Activated gamma-delta T cell treated with Interleukin-2 at 50 U/mL for 16 hours (primary cell): Measurements from ENCODE around the gene IER5L.
A peak's percentile ranks its signal among the peaks of the same experiment; 100 is the strongest.
"Not testable (repeated sequence)": the region's sequence is repeated elsewhere in the genome, so short reads cannot be mapped to it uniquely, and the experiment has no call there.

Source experiments
- DNase-seq: peaks from one replicate; pipeline ENCODE4 v3.0.0-alpha.2; 2020

Gene IER5L

DNA sequence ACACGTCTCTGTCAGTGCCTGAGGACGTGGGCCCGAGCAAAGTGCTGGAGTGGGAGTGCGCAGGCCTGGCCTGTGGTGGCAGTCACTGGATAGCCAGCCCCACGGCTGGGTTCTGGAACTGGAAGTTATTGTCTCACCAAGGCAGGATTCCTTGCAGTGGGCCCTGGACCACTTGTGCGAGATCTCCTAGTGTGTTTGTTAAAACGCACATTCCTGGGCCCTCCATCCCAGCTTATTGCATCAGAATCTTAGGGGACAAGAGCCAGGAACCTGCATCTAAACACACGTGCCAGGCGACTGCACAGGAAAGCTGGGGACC lies 40.0 kb downstream of the IER5L start:
- DNase-seq: no peak

DNA sequence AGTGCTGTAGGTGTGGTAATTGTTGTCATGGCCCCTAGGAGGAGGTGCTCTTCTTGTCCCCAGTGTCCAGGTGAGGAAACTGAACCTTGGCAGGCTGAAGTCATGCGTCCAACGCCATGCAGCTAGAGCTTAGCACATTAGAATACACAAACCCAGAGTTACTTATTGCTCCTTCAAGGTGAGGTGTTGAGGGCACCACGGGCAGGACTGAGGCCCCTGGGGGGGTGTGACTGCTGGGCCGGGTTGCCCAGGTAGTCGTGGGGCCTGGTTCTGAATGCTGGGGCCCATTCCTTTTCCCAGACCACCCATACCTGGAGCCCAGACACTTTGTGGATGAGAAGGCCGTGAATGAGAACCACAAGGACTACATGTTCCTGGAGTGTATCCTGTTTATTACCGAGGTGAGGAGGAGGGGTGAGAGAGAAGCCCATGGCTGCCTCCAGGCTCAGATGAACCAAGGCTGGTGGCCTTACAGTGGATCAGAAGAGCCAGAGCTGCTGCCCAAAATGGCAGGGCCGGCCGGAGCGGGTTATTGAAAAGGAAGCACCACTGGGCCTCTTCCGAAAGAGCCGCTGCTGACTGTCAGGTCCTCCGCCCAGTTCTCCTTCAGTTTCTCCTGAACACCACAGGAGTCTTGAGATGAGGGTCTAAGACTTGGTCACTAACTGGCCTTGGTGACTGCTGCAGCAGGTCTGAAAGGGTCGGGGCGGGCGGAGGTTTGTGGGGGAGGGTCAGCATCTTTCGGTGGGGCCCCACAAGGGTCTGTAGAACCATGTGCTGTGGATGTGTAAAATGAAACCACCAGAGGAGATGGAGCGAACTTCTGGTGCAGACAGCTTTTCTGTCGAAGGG lies 40.5 kb downstream of the IER5L start:
- no peak for DNase-seq

DNA sequence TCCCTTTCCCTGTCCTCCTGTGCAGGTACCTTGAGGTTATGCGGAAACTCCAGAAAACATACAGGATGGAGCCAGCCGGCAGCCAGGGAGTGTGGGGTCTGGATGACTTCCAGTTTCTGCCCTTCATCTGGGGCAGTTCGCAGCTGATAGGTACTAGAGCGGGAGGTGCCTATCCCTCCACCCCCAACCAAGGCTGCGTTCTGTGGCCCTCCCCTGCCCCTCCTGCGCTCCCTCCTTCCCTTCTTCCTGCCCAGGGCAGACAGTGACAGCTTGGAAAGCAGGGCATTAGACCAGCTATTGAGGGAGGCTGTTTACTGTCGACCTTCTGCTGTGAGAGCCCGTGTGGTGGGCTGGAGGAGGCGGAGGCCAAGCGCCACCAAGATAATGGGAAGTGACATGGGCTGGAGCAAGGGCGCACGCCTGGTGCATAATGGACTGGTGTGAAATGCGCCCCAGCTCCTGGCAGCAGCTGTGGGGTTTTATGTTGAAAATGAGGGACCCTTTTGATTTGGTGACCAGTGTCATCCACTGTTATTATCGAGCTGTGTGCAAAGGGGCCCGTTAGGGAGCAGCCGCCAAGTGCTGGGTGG lies 41.5 kb downstream of the IER5L start:
- no peak for DNase-seq

DNA sequence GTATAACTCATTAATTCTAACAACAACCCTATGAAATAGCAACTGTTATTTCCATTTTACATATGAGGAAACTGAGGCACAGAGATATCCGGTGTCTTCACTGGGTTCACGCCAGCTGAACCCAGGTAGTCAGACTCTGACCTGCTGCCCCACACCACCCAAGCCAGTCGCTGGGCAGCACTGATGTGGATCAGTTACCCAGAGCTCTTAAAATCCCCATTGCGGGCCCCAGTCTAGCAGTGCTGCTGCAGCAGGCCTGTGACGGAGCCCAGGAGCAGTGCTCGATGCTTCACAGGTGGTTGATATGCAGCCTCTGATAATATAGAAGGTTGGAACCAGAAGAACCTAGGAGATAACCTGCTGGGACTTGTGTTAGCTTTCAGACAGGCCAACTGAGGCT lies 42.6 kb downstream of the IER5L start:
- DNase-seq: no peak

DNA sequence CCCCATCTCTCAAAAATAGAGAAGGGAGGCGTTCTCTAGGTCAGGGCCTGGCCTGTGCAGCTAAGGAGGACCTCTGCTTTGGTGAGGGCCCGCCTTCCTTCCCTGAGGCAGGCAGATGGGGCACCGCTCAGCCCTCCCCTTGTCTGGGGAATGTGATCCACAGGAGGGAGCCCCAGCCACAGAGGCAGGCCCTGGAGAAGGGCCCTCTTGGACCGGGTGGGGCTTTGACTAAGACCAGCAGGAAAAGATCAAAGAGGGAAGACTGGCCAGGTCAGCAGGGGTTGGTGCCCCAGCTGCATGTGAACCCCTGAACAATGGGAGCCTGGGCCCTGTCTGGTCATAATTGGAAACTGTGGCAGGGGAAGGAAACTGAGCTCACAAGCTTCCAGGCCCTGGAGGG lies 45.0 kb downstream of the IER5L start:
- DNase-seq: no peak

DNA sequence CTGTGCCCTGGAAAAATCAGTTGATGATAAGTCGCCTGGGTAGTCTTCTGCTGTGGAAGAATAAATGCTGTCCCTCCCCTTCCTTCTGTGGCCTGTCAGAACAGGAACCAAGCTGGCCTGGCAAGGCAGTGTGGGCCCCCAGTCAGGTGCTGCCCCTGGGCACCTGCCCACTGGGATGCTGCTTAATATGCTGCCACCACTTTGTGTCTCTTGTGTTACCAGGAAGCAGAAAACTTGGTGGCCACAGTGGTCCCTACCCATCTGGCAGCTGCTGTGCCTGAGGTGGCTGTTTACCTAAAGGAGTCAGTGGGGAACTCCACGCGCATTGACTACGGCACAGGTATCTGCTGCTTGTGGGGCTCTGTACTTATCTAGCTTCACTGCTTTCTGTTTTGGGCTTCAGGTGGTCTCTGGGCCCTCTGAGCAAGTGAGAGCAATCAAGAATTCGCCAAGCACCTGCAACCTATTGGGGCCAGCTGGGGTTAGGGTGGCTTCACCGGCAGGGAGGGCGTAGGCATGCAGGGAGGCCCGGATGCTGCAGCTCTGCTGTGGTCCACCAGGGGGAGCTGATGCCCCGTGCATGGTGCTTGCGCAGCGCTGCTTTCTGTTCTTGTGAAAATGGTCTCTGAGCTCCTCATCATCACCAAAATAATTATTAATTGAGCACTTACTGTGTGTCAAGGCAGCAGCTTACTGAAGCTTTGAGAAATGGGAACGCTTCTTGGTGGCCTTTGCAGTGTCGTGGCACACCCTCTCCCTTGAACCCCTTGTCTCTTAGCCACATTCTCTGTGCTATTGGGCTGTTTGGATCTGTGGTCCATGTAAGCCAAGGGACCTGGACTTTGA lies 46.5 kb downstream of the IER5L start:
- peak; percentile 87 for DNase-seq

DNA sequence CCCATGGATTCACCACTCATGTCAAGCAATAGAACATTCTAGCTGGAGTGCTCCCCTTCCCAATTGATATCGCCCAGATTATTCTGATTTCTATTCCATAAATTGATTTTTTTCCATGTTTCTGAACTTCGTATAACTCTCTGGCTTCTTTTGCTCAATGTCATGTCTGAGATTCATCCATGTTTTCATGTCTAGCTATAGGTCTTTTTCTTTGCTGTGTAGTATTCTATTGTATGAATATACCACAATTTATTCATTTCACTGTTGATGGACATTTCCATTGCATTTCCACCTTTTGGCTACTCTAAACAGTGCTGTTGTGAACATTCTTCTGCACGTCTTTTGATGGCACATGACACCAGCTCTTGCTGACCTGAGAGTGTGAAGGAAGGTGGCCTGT lies 47.3 kb downstream of the IER5L start:
- DNase-seq: no peak

DNA sequence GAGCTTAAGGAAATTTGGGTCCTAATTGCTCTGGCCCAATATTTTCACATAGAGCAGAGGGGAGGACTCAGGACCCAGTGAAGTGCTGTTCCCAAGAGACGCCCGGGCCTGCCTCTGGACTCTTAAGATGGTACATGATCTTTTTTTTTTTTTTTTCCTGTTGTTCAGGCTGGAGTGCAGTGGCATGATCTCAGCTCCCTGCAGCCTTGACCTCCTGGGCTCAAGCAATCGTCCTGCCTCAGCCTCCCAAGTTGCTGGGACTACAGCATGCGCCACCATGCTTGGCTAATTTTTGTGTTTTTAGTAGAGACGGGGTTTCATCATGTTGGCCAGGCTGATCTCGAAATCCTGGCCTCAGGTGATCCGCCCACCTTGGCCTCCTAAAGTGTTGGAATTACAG lies 47.8 kb downstream of the IER5L start:
- DNase-seq: not testable (repeated sequence)

DNA sequence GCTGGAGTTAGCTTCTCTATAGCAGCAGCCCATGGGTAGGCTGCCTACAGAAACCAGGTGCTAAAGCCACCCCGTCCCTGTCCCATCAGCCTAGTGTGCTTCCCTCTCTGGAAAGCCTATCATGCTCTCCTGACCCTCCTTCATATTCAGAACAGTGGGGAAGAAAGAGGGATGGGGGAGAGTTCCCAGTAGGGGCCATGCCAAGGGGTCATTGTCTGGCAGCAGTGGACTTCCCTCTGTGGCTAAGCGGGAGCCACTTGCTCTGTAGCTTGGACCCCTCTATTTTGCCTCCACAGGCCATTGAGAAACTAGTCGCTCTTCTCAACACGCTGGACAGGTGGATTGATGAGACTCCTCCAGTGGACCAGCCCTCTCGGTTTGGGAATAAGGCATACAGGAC lies 49.4 kb downstream of the IER5L start:
- DNase-seq: no peak

DNA sequence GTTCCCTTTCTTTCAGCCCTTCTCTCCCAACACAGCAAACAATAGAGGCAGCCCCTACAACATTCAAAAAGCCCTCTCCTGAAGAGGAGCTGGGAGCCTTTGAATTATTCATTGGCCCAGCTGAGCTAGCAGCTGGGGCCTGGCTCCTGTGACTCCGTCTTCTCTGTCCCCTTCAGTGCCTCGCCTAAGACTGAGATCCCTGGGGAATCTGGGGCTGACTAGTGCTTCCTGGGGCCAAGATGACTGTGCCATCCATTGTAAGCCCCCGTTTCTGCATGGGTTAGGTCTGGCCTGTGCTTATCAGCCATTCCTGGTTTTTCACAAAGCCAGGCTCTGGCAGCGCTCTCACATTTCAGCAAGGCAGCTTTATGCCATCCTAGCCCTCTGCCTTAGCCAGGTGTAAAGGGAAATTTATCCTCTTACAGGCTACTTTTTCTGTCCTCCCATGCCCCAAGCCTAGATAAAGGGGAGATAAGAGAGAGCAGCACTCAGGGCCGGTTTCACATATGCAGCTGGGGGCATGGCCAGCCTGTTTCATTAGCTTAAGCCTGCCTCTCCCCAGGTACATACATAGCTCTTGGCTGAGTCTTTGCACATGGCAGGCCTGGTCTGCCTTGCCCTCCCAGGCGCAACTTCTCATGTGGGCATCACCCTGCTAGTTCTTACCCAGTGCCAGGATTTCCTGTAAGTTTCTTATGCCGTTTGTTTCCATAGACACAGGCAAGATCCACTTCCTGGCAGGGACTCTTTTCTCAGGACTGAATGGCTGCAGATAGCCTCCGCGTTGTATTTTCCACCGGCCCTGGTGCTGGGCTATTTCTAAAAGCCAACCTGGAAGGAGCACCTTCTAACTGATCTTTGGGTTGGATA lies 51.1 kb downstream of the IER5L start:
- DNase-seq: no peak
